ENCODE measurements around the gene EFL1. TPM values are rescaled to one million over a fixed set of nuclear protein-coding genes. Genes with fewer than 3 reads are reported as not detected.
A peak's percentile ranks its signal among the peaks of the same experiment; 100 is the strongest.

Gene EFL1
- total and polyA plus RNA-seq, 2 experiments from 2014 or later: 15.4 to 46.4 TPM

- no peak for ATAC-seq
- DNase-seq (ENCODE audit: low spot score): no peak
- H3K9me2 ChIP-seq (ENCODE audit: insufficient read depth): no peaks in the 10 kb centered on the region
- Mint-ChIP-seq H3K36me3 (ENCODE audit: low read depth) (no peaks in the 10 kb centered on the region), H3K27me3 (ENCODE audit: insufficient read depth, low read depth, poor library complexity) (peaks cover 9% of the 10 kb centered on the region), H3K4me3 (no peak overlapping the region), H3K4me1 (peaks cover 30% of the 10 kb centered on the region), H3K9me3 (no peaks in the 10 kb centered on the region), H3K27ac (no peak overlapping the region)
- no peak overlapping the region for H3K4me3 ChIP-seq
- no peaks in the 10 kb centered on the region for H3K79me2 ChIP-seq (replicated peaks; ENCODE audit: insufficient read depth)
- H3K4me1 ChIP-seq (ENCODE audit: insufficient read depth): peaks cover 13% of the 10 kb centered on the region
- no peaks in the 10 kb centered on the region for H3K27me3 ChIP-seq (ENCODE audit: insufficient read depth)
- no peaks in the 10 kb centered on the region for H4K20me1 ChIP-seq (replicated peaks; ENCODE audit: insufficient read depth)
- H3F3A ChIP-seq (replicated peaks; ENCODE audit: low read depth): no peaks in the 10 kb centered on the region
- H3K36me3 ChIP-seq (ENCODE audit: insufficient read depth): no peaks in the 10 kb centered on the region
- peak overlapping the region; percentile 87; the same call in 1 of the 2 replicates for H2AFZ ChIP-seq
- no peak for TF ChIP-seq STAT1 (IDR thresholded peaks at IDR 0.05; ENCODE audit: unreplicated experiment)
- TF ChIP-seq ZNF331 (CRISPR knock-in tag; IDR thresholded peaks at IDR 0.05; ENCODE audit: low read depth): no peak
- no peak for TF ChIP-seq ZNF462 (CRISPR knock-in tag; IDR thresholded peaks at IDR 0.05)
- TF ChIP-seq CTCF (conservative IDR thresholded peaks at IDR 0.05; ENCODE audit: low read depth in 2 of 2): no peak
- TF ChIP-seq EZH2phosphoT487 (IDR thresholded peaks at IDR 0.05; ENCODE audit: unreplicated experiment): no peak
- TF ChIP-seq ZNF114 (CRISPR knock-in tag; IDR thresholded peaks at IDR 0.05): no peak
- TF ChIP-seq POLR2AphosphoS5 (IDR thresholded peaks at IDR 0.05; ENCODE audit: low read depth): no peak
- no peak for TF ChIP-seq NANOG (IDR thresholded peaks at IDR 0.05; ENCODE audit: borderline replicate concordance)
- TF ChIP-seq, protein P1, sequence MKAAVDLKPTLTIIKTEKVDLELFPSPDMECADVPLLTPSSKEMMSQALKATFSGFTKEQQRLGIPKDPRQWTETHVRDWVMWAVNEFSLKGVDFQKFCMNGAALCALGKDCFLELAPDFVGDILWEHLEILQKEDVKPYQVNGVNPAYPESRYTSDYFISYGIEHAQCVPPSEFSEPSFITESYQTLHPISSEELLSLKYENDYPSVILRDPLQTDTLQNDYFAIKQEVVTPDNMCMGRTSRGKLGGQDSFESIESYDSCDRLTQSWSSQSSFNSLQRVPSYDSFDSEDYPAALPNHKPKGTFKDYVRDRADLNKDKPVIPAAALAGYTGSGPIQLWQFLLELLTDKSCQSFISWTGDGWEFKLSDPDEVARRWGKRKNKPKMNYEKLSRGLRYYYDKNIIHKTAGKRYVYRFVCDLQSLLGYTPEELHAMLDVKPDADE (IDR thresholded peaks at IDR 0.05): no peak
- no peak for TF ChIP-seq REST (IDR thresholded peaks at IDR 0.05; ENCODE audit: unreplicated experiment)
- TF ChIP-seq EZH2 (IDR thresholded peaks at IDR 0.05; ENCODE audit: low read depth, unreplicated experiment): no peak
- TF ChIP-seq JUNB (IDR thresholded peaks at IDR 0.05; ENCODE audit: unreplicated experiment): no peak
- TF ChIP-seq CREB1 (CRISPR knock-in tag; IDR thresholded peaks at IDR 0.05; ENCODE audit: low read depth): no peak
- no peak overlapping the region for H3K27ac ChIP-seq (ENCODE audit: low read depth)
- no peak overlapping the region for H3K4me2 ChIP-seq
Observed at GRCh38 chr15:82086243-82086995, 176.1 kb downstream of the EFL1 start.

All from GM23338 (cell line).